K562 (cell line): ENCODE measurements around the gene COBLL1. TPM values are rescaled to one million over a fixed set of nuclear protein-coding genes. Genes with fewer than 3 reads are reported as not detected.

Experiments used
- ATAC-seq: fragments of 200-7000 bp; cut with Tn5 transposase; 3 replicates; pipeline ENCODE4 v1.9.1; 2020; ENCODE audit warnings: moderate library complexity
- BruUV-seq: library from RNA; stranded (reverse); fragments of 400-500 nt; replicated peaks from 2 replicates; lab custom pipeline; 2021; lab: Mats Ljungman, UMichigan
- CTCF ChIA-PET: fragments of 300-600 bp; formaldehyde crosslinking; extraction: SDS; loops from one replicate; lab custom pipeline; 2021; ENCODE audit warnings: low intra/inter-chr PET ratio; lab: Yijun Ruan, JAX
- POLR2A ChIA-PET: fragments of 300-600, 350-650 bp; sonication (Branson Sonifier 250); formaldehyde crosslinking; extraction: SDS; loops from one replicate; lab custom pipeline; 2021; ENCODE audit warnings: antibody characterized with exemption, inconsistent platforms; lab: Yijun Ruan, JAX
- DNase-seq, 4 experiments: peaks; one replicate each; pipeline versions ENCODE4 v3.0.0 to v3.0.0-alpha.2; 2011 to 2018; ENCODE audit warnings: low spot score in 3 of 4, mixed read lengths in 3 of 4; ENCODE audit errors: extremely low read depth in 1 of 4
- FAIRE-seq: peaks from 2 replicates; lab custom pipeline; 2011; peaks lifted over from hg19 to GRCh38; lab: Jason Lieb, UNC
- H2AFZ ChIP-seq: 2 replicates; pipeline ENCODE4 v1.6.0; 2011; ENCODE audit warnings: low read depth, low read length, control low read depth, inconsistent platforms
- H3K27ac ChIP-seq: fragments of 200-600 bp; 3 replicates; pipeline ENCODE4 v1.8.0; 2011; ENCODE audit warnings: low read depth, mild to moderate bottlenecking, control low read depth, inconsistent platforms, low read length, moderate library complexity, mixed read lengths; ENCODE audit errors: extremely low read depth
- H3K27me3 ChIP-seq, 2 experiments: fragments of 300-600 bp in 1 of 2; 2 replicates in 1 of 2; 3 replicates in 1 of 2; pipeline versions ENCODE4 v1.6.0 to v1.8.0; 2011; ENCODE audit warnings: inconsistent platforms in 2 of 2, low read length in 2 of 2, mild to moderate bottlenecking in 1 of 2, mixed read lengths in 1 of 2, moderate library complexity in 1 of 2; ENCODE audit not compliant: control insufficient read depth in 2 of 2, insufficient read depth in 2 of 2
- H3K36me3 ChIP-seq: fragments of 300-600 bp; 3 replicates; pipeline ENCODE4 v1.8.0; 2011; ENCODE audit warnings: mild to moderate bottlenecking, low read length, inconsistent platforms; ENCODE audit not compliant: control insufficient read depth, insufficient read depth
- H3K4me1 ChIP-seq, 2 experiments: fragments of 200-600 bp in 1 of 2; replicated peaks in 1 of 2; 2 replicates in 1 of 2; 3 replicates in 1 of 2; pipeline versions ENCODE4 v1.5.1 to v1.8.0; 2011; ENCODE audit warnings: inconsistent platforms in 2 of 2, low read length in 2 of 2, mild to moderate bottlenecking in 1 of 2, mixed read lengths in 1 of 2, moderate library complexity in 1 of 2; ENCODE audit not compliant: control insufficient read depth in 2 of 2, insufficient read depth in 2 of 2
- H3K4me2 ChIP-seq: 2 replicates; pipeline ENCODE4 v1.6.1; 2011; ENCODE audit warnings: low read length, control low read depth, inconsistent platforms, mixed read lengths; ENCODE audit not compliant: insufficient read depth
- H3K4me3 ChIP-seq: fragments of 200-600 bp; sonication (generic), shearing (Covaris generic); 2 replicates; pipeline ENCODE4 v1.5.1; 2016; ENCODE audit warnings: control low read depth, inconsistent platforms
- H3K79me2 ChIP-seq: fragments of 200-600 bp; 3 replicates; pipeline ENCODE4 v1.8.0; 2011; ENCODE audit warnings: low read length, inconsistent platforms; ENCODE audit not compliant: control insufficient read depth, insufficient read depth
- H3K9ac ChIP-seq, 2 experiments: 2 replicates each; pipeline versions ENCODE4 v1.6.0 to v1.6.1; 2011; ENCODE audit warnings: low read depth in 2 of 2, low read length in 2 of 2, control low read depth in 1 of 2, inconsistent platforms in 1 of 2, mild to moderate bottlenecking in 1 of 2, mixed read lengths in 1 of 2; ENCODE audit not compliant: insufficient read depth in 1 of 2
- H3K9me1 ChIP-seq: one replicate; pipeline ENCODE4 v1.6.0; 2011; ENCODE audit warnings: inconsistent platforms, mild to moderate bottlenecking, low read length, moderate library complexity; ENCODE audit not compliant: control insufficient read depth, insufficient read depth
- H3K9me3 ChIP-seq: replicated peaks from 2 replicates; pipeline ENCODE4 v1.5.1; 2011; ENCODE audit warnings: low read depth, low read length, inconsistent platforms; ENCODE audit not compliant: control insufficient read depth, insufficient read depth
- H4K20me1 ChIP-seq: replicated peaks from 2 replicates; pipeline ENCODE4 v1.6.1; 2011; ENCODE audit warnings: low read length, inconsistent platforms, mixed read lengths; ENCODE audit not compliant: control insufficient read depth, insufficient read depth
- CTBP1 ChIP-seq: fragments of 450-650 bp; IDR thresholded peaks from 2 replicates; pipeline ENCODE4 v1.6.1; 2016; ENCODE audit warnings: borderline replicate concordance
- FOXA1 ChIP-seq: fragments of 450-650 bp; IDR thresholded peaks from 2 replicates; pipeline ENCODE4 v1.6.1; 2016; ENCODE audit warnings: mild to moderate bottlenecking, borderline replicate concordance
- RBM34 ChIP-seq: fragments of 200-400 bp; formaldehyde crosslinking; IDR thresholded peaks from 2 replicates; pipeline ENCODE4 v1.6.1; 2018; ENCODE audit warnings: low read length, borderline replicate concordance; ENCODE audit not compliant: insufficient read depth
- SLC30A9 ChIP-seq: fragments of 250-450 bp; sonication (Bioruptor Pico); IDR thresholded peaks from 2 replicates; pipeline ENCODE4 v1.8.0; 2022; ENCODE audit warnings: mild to moderate bottlenecking, moderate library complexity
- SRF ChIP-seq, 2 experiments: fragments of 250-450, 450-650 bp in 1 of 2; sonication (Bioruptor Pico) in 1 of 2; sonication (generic) in 1 of 2; formaldehyde crosslinking; IDR thresholded peaks; 2 replicates each; pipeline versions ENCODE4 v1.5.0 to v1.5.1; 2020 to 2022; ENCODE audit warnings: mild to moderate bottlenecking in 1 of 2, missing genetic modification reagents in 1 of 2
- ZNF583 ChIP-seq: fragments of 250-450 bp; sonication (Bioruptor Pico); IDR thresholded peaks from 2 replicates; pipeline ENCODE4 v1.4.0; 2020
- WGBS: fragments of 100-300 bp; shearing (Covaris generic); methylation state at CpG from one replicate; pipeline ENCODE4 v1.1.6; 2016; ENCODE audit warnings: low coverage, mixed read lengths; ENCODE audit not compliant: insufficient coverage; ENCODE audit errors: missing lambda C conversion rate; 5-methylcytosine and 5-hydroxymethylcytosine counted together
- in situ Hi-C: fragments of 300-500 bp; cut with MboI; formaldehyde crosslinking; loops from 4 replicates; pipeline ENCODE4 v1.15.0; 2018; ENCODE audit warnings: inconsistent platforms, mixed read lengths
- intact Hi-C: fragments of 100-400 bp; cut with micrococcal nuclease; formaldehyde crosslinking; loops from 2 replicates; pipeline ENCODE4 v1.14.2; 2022
- polyA plus RNA-seq, 8 experiments: library from polyadenylated mRNA; depleted of rRNA in 4 of 8; stranded (reverse) in 5 of 8; unstranded in 3 of 8; fragments of >200 nt; fragmentation: Nextera tagmentation in 2 of 8; fragmentation: Illumina TruSeq in 1 of 8; extraction: Ambion mirVana in 2 of 8; extraction: Trizol in 1 of 8; gene quantifications; 2 replicates each; pipeline versions ENCODE4 v1.2.1 to v1.2.3, GENCODE V29; 2011 to 2014; ENCODE audit warnings: inconsistent platforms in 1 of 8, missing spikeins in 1 of 8
- total RNA-seq, 7 experiments: library from RNA; depleted of rRNA in 6 of 7; stranded (reverse); fragments of >200 nt in 6 of 7; fragmentation: Illumina TruSeq in 2 of 7; extraction: Trizol in 2 of 7; gene quantifications; 2 replicates each; pipeline versions ENCODE4 v1.2.1 to v1.2.3, GENCODE V29; 2011 to 2021; ENCODE audit warnings: low replicate concordance in 1 of 7
- TF ChIP-seq, protein P1 (sequence below), 2 experiments: fragments of 450-650 bp in 1 of 2; sonication (generic) in 1 of 2; formaldehyde crosslinking in 1 of 2; IDR thresholded peaks; 2 replicates each; pipeline versions ENCODE4 v1.7.1 to v1.9.0; 2016 to 2022; ENCODE audit warnings: inconsistent platforms in 1 of 2, mild to moderate bottlenecking in 1 of 2, missing genetic modification reagents in 1 of 2

Gene COBLL1
- total and polyA plus RNA-seq, 9 of the 15 experiments (the other 6 are each of a cell fraction or from before 2014, with no cell fraction given): 0.07 to 1.6 (median 0.71) TPM

DNA sequence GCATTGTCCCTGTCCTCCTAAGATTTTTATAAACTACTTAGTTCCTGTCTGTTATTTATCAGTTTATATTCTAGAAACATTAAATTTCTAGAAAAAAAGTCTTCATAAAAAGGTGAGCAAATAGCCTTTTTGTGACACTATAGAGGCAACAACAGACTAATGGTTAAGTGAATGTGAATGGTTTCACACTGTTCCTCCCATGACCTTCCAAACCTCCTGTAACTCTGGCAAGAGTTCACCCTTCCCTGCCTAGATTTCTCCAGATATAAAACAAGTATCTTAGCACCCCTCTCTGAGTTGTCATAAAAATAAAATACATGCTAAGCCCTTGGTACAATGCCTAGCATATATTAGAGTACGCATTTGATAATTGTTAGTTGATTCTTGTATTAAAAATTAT lies 29.2 kb downstream of the COBLL1 start:
- Histone ChIP-seq H3K27ac (no peak overlapping the region), H3K36me3 (no peaks in the 10 kb centered on the region)
- in situ Hi-C loops: no loop called here
- CTCF ChIA-PET: no interaction called here
- BruUV-seq: no TSS peak
- POLR2A ChIA-PET: no interaction called here
- ATAC-seq: no peak
- no peak for TF ChIP-seq SLC30A9 (CRISPR knock-in tag)
- TF ChIP-seq FOXA1: no peak
- TF ChIP-seq ZNF583 (CRISPR knock-in tag): no peak
- TF ChIP-seq, protein P1, sequence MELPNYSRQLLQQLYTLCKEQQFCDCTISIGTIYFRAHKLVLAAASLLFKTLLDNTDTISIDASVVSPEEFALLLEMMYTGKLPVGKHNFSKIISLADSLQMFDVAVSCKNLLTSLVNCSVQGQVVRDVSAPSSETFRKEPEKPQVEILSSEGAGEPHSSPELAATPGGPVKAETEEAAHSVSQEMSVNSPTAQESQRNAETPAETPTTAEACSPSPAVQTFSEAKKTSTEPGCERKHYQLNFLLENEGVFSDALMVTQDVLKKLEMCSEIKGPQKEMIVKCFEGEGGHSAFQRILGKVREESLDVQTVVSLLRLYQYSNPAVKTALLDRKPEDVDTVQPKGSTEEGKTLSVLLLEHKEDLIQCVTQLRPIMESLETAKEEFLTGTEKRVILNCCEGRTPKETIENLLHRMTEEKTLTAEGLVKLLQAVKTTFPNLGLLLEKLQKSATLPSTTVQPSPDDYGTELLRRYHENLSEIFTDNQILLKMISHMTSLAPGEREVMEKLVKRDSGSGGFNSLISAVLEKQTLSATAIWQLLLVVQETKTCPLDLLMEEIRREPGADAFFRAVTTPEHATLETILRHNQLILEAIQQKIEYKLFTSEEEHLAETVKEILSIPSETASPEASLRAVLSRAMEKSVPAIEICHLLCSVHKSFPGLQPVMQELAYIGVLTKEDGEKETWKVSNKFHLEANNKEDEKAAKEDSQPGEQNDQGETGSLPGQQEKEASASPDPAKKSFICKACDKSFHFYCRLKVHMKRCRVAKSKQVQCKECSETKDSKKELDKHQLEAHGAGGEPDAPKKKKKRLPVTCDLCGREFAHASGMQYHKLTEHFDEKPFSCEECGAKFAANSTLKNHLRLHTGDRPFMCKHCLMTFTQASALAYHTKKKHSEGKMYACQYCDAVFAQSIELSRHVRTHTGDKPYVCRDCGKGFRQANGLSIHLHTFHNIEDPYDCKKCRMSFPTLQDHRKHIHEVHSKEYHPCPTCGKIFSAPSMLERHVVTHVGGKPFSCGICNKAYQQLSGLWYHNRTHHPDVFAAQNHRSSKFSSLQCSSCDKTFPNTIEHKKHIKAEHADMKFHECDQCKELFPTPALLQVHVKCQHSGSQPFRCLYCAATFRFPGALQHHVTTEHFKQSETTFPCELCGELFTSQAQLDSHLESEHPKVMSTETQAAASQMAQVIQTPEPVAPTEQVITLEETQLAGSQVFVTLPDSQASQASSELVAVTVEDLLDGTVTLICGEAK (IDR thresholded peaks at IDR 0.05): no peak
- TF ChIP-seq, protein P1 (CRISPR knock-in tag; IDR thresholded peaks at IDR 0.05): no peak
- no peak for TF ChIP-seq CTBP1
- no peak for TF ChIP-seq RBM34
- no peak for TF ChIP-seq SRF (CRISPR knock-in tag; IDR thresholded peaks at IDR 0.05)
- TF ChIP-seq, all 486 proteins: peak for 0
- WGBS: 11% methylated on average over 1 of the region's 1 CpG
- FAIRE-seq: no peak
- no peaks in the 10 kb centered on the region for H4K20me1 ChIP-seq
- H3K4me1 ChIP-seq: no peaks in the 10 kb centered on the region
- no peak overlapping the region for H3K9ac ChIP-seq
- no peaks in the 10 kb centered on the region for H3K79me2 ChIP-seq
- no peaks in the 10 kb centered on the region for H3K27me3 ChIP-seq
- H2AFZ ChIP-seq: no peak overlapping the region
- H3K9me1 ChIP-seq: no peaks in the 10 kb centered on the region
- DNase-seq: no peak
- no peaks in the 10 kb centered on the region for H3K9me3 ChIP-seq
- H3K4me3 ChIP-seq: no peak overlapping the region
- no peak overlapping the region for H3K4me2 ChIP-seq
- intact Hi-C loops: no loop called here
